ENCODE measurements around the gene NTN1.

- TF ChIP-seq CTCF (IDR thresholded peaks at IDR 0.05 in 2 of 3, conservative IDR thresholded peaks at IDR 0.05 in 1 of 3; ENCODE audit: borderline replicate concordance in 1 of 3, insufficient read depth in 1 of 3, low read depth in 2 of 3, low read length in 2 of 3) (no peak), SIN3A (IDR thresholded peaks at IDR 0.05; ENCODE audit: low read depth) (no peak), ZFX (IDR thresholded peaks at IDR 0.05) (no peak), RAD21 (IDR thresholded peaks at IDR 0.05; ENCODE audit: low read depth) (no peak), POLR2AphosphoS5 (IDR thresholded peaks at IDR 0.05; ENCODE audit: low read depth, low read length) (no peak), ZNF274 (IDR thresholded peaks at IDR 0.05; ENCODE audit: low read depth, low read length) (no peak), POLR2A (IDR thresholded peaks at IDR 0.05; ENCODE audit: borderline replicate concordance, extremely low read depth, insufficient read depth, insufficient read length) (no peak), REST (IDR thresholded peaks at IDR 0.05; ENCODE audit: low read depth) (no peak), MAX (IDR thresholded peaks at IDR 0.05) (no peak), EZH2 (IDR thresholded peaks at IDR 0.05) (no peak), YY1 (IDR thresholded peaks at IDR 0.05; ENCODE audit: extremely low read depth, insufficient replicate concordance, low read depth, low read length) (no peak), SP1 (IDR thresholded peaks at IDR 0.05; ENCODE audit: low read depth) (no peak)
Observed at GRCh38 chr17:9283909-9284308, 262.6 kb downstream of the NTN1 start.

All from HCT116 (cell line).